A549 (cell line): ENCODE measurements around the gene TGFBR3. TPM values are rescaled to one million over a fixed set of nuclear protein-coding genes. Genes with fewer than 3 reads are reported as not detected.

ENCODE experiments used
- ATAC-seq, 2 experiments: fragments of 200-7000 bp in 1 of 2; fragments of >200 bp in 1 of 2; cut with Nextera tagmentation in 1 of 2; cut with Tn5 transposase in 1 of 2; 3 replicates each; pipeline versions ENCODE4 v1.8.0 to v1.9.1; 2018 to 2020; ENCODE audit warnings: mild to moderate bottlenecking in 1 of 2, moderate library complexity in 1 of 2
- CTCF ChIA-PET: fragments of 300-600 bp; sonication (Branson Sonifier 250); formaldehyde crosslinking; extraction: SDS; loops from one replicate; lab custom pipeline; 2021; ENCODE audit warnings: antibody characterized with exemption, inconsistent platforms; lab: Yijun Ruan, JAX
- POLR2A ChIA-PET: fragments of 350-600 bp; formaldehyde crosslinking; extraction: SDS; loops from one replicate; lab custom pipeline; 2021; ENCODE audit warnings: antibody characterized with exemption, inconsistent platforms; lab: Yijun Ruan, JAX
- DNase-seq, 2 experiments: peaks; one replicate each; pipeline versions ENCODE4 v3.0.0 to v3.0.0-alpha.2; 2011 to 2016; ENCODE audit warnings: low read depth in 1 of 2, low spot score in 1 of 2
- FAIRE-seq: peaks from 2 replicates; lab custom pipeline; 2011; peaks lifted over from hg19 to GRCh38; lab: Jason Lieb, UNC
- H3K27ac ChIP-seq, 2 experiments: fragments of >200 bp; sonication (Bioruptor Twin); formaldehyde crosslinking; 3 replicates each; pipeline ENCODE4 v1.5.1; 2016 to 2017
- H3K4me1 ChIP-seq: fragments of >200 bp; sonication (Bioruptor Twin); formaldehyde crosslinking; 3 replicates; pipeline ENCODE4 v1.6.1; 2016
- H3K4me2 ChIP-seq: fragments of >200 bp; sonication (Bioruptor Twin); formaldehyde crosslinking; 3 replicates; pipeline ENCODE4 v1.6.1; 2016
- H3K4me3 ChIP-seq: fragments of >200 bp; sonication (Bioruptor Twin); formaldehyde crosslinking; 3 replicates; pipeline ENCODE4 v1.5.1; 2016
- H3K9me3 ChIP-seq: fragments of >200 bp; sonication (Bioruptor Twin); formaldehyde crosslinking; 3 replicates; pipeline ENCODE4 v1.6.1; 2016
- ATOH8 ChIP-seq: fragments of 250-450 bp; sonication (Bioruptor Pico); IDR thresholded peaks from 2 replicates; pipeline ENCODE4 v1.5.0; 2020; ENCODE audit warnings: low read depth, mild to moderate bottlenecking, moderate library complexity
- BHLHE40 ChIP-seq: IDR thresholded peaks from 2 replicates; pipeline ENCODE4 v1.6.1; 2012; ENCODE audit warnings: low read depth, low read length, inconsistent platforms
- CBX2 ChIP-seq: fragments of 200-600 bp; sonication (generic); IDR thresholded peaks from 2 replicates; pipeline ENCODE4 v1.6.1; 2016; ENCODE audit warnings: low read depth, mild to moderate bottlenecking, borderline replicate concordance
- CHD2 ChIP-seq: fragments of 150-350 bp; IDR thresholded peaks from 2 replicates; pipeline ENCODE4 v1.6.1; 2014; ENCODE audit warnings: low read length; ENCODE audit not compliant: partially characterized antibody
- CTCF ChIP-seq: fragments of >200 bp; sonication (Bioruptor Twin); formaldehyde crosslinking; IDR thresholded peaks from 3 replicates; pipeline ENCODE4 v1.5.1; 2016
- EHF ChIP-seq: fragments of 250-450 bp; sonication (Bioruptor Pico); IDR thresholded peaks from 2 replicates; pipeline ENCODE4 v1.5.0; 2020; ENCODE audit warnings: mild to moderate bottlenecking
- EHMT2 ChIP-seq: fragments of 200-600 bp; sonication (generic); IDR thresholded peaks from 2 replicates; pipeline ENCODE4 v1.6.1; 2016; ENCODE audit warnings: antibody characterized with exemption, low read depth, mild to moderate bottlenecking, moderate library complexity
- FOSB ChIP-seq: fragments of 250-450 bp; sonication (Bioruptor Pico); IDR thresholded peaks from 2 replicates; pipeline ENCODE4 v1.5.0; 2020; ENCODE audit warnings: mild to moderate bottlenecking, moderate library complexity
- FOSL2 ChIP-seq, 2 experiments: fragments of 450-650 bp in 1 of 2; fragments of >200 bp in 1 of 2; sonication (Bioruptor Twin) in 1 of 2; formaldehyde crosslinking; IDR thresholded peaks; 2 replicates each; pipeline versions ENCODE4 v1.5.0 to v1.6.1; 2016 to 2020; ENCODE audit warnings: mild to moderate bottlenecking in 1 of 2, moderate library complexity in 1 of 2
- FOXS1 ChIP-seq: fragments of 250-450 bp; sonication (Bioruptor Pico); IDR thresholded peaks from 2 replicates; pipeline ENCODE4 v1.5.0; 2020; ENCODE audit warnings: mild to moderate bottlenecking, moderate library complexity
- HDAC2 ChIP-seq: fragments of 200-600 bp; sonication (generic); IDR thresholded peaks from 2 replicates; pipeline ENCODE4 v1.6.1; 2016
- HOXB13 ChIP-seq: fragments of 250-450 bp; sonication (Bioruptor Pico); IDR thresholded peaks from 2 replicates; pipeline ENCODE4 v1.5.0; 2020; ENCODE audit warnings: low read depth, mild to moderate bottlenecking, moderate library complexity
- JUN ChIP-seq, 2 experiments: fragments of >200 bp; sonication (Bioruptor Twin); formaldehyde crosslinking; IDR thresholded peaks; 2 replicates in 1 of 2; 3 replicates in 1 of 2; pipeline ENCODE4 v1.6.1; 2016 to 2017
- JUNB ChIP-seq: fragments of >200 bp; sonication (Bioruptor Twin); formaldehyde crosslinking; IDR thresholded peaks from 2 replicates; pipeline ENCODE4 v1.6.1; 2016
- MAZ ChIP-seq: fragments of 150-350 bp; IDR thresholded peaks from 2 replicates; pipeline ENCODE4 v1.6.1; 2014; ENCODE audit warnings: antibody characterized with exemption, low read depth, low read length, borderline replicate concordance
- NFE2L2 ChIP-seq: fragments of 150-350 bp; conservative IDR thresholded peaks from 2 replicates; pipeline ENCODE4 v1.6.1; 2014; ENCODE audit warnings: low read length
- NR3C1 ChIP-seq: fragments of >200 bp; sonication (Bioruptor Twin); formaldehyde crosslinking; IDR thresholded peaks from 3 replicates; pipeline ENCODE4 v1.6.1; 2017
- PHF8 ChIP-seq: fragments of 200-600 bp; sonication (generic); IDR thresholded peaks from 2 replicates; pipeline ENCODE4 v1.6.1; 2016; ENCODE audit warnings: low read depth, mild to moderate bottlenecking, antibody characterized with exemption, moderate library complexity, borderline replicate concordance
- RAD21 ChIP-seq, 2 experiments: fragments of >200 bp in 1 of 2; sonication (Bioruptor Twin) in 1 of 2; formaldehyde crosslinking in 1 of 2; IDR thresholded peaks in 1 of 2; conservative IDR thresholded peaks in 1 of 2; 2 replicates in 1 of 2; 3 replicates in 1 of 2; pipeline ENCODE4 v1.6.1; 2012 to 2018; ENCODE audit warnings: inconsistent platforms in 1 of 2
- RARB ChIP-seq: fragments of 250-450 bp; sonication (Bioruptor Pico); IDR thresholded peaks from 2 replicates; pipeline ENCODE4 v1.8.0; 2021; ENCODE audit warnings: mild to moderate bottlenecking, moderate library complexity
- SREBF2 ChIP-seq: fragments of 450-650 bp; IDR thresholded peaks from 2 replicates; pipeline ENCODE4 v1.6.1; 2014; ENCODE audit warnings: mild to moderate bottlenecking, moderate library complexity
- TP53 ChIP-seq: fragments of 250-450 bp; sonication (Bioruptor Pico); IDR thresholded peaks from 2 replicates; pipeline ENCODE4 v1.5.0; 2021; ENCODE audit warnings: mild to moderate bottlenecking, moderate library complexity
- ZFP36 ChIP-seq: fragments of 450-650 bp; IDR thresholded peaks from 2 replicates; pipeline ENCODE4 v1.6.1; 2014; ENCODE audit warnings: borderline replicate concordance; ENCODE audit not compliant: partially characterized antibody
- ZSCAN20 ChIP-seq: fragments of 250-450 bp; sonication (Bioruptor Pico); IDR thresholded peaks from 2 replicates; pipeline ENCODE4 v1.8.0; 2022; ENCODE audit warnings: mild to moderate bottlenecking, moderate library complexity
- WGBS: methylation state at CpG from one replicate; pipeline ENCODE4 v1.1.6; 2017; ENCODE audit errors: missing lambda C conversion rate; 5-methylcytosine and 5-hydroxymethylcytosine counted together
- polyA plus RNA-seq, 4 experiments: library from polyadenylated mRNA; depleted of rRNA in 3 of 4; stranded (reverse); fragments of >200 nt; fragmentation: RNase III in 1 of 4; extraction: RNeasy Plus Mini Kit Qiagen cat#74134 plus additional on column Dnase treatment in 1 of 4; gene quantifications; 2 replicates in 3 of 4; 3 replicates in 1 of 4; pipeline ENCODE4 v1.2.3, GENCODE V29; 2011 to 2017
- TF ChIP-seq, protein P1 (sequence below): IDR thresholded peaks from 2 replicates; pipeline ENCODE4 v1.6.1; 2012
- TF ChIP-seq, protein P2 (sequence below): fragments of 150-350 bp; IDR thresholded peaks from 2 replicates; pipeline ENCODE4 v1.6.1; 2014; ENCODE audit warnings: low read depth, mild to moderate bottlenecking, low read length
- TF ChIP-seq, protein P3 (sequence below): IDR thresholded peaks from 2 replicates; pipeline ENCODE4 v1.6.1; 2012

The TGFBR3 gene
- polyA plus RNA-seq, 2 of the 4 experiments (the other 2 are of a cell fraction), result 5.0 to 8.9 TPM

DNA sequence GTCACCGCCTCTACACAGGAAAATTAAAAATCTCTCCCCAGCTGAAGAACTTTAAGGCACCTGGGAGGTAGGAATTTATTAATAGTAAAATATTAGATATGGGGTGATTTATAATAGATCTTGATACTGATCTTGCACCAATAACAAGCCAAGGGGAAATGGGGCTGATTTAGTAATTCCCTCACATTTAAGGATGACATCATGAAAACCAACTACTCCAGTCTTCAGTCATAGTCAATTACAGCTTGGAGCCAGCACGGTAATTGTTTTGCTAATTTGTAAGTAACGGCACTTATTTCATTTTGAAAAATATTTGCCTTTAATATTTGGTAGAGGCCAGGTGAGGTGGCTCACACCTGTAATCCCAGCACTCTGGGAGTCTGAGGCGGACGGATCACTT, 92.8 kb downstream of the TGFBR3 start:
- 94% methylated on average over 5 of the region's 5 CpGs for WGBS
- POLR2A ChIA-PET, result no interaction called here
- no peak overlapping the region for H3K4me2 ChIP-seq
- no peak for TF ChIP-seq HOXB13 (CRISPR knock-in tag)
- TF ChIP-seq CTCF, result no peak
- no peak for TF ChIP-seq CBX2
- TF ChIP-seq SREBF2, result no peak
- TF ChIP-seq, protein P1, sequence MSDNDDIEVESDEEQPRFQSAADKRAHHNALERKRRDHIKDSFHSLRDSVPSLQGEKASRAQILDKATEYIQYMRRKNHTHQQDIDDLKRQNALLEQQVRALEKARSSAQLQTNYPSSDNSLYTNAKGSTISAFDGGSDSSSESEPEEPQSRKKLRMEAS, result no peak
- TF ChIP-seq EHMT2, result no peak
- no peak for TF ChIP-seq NR3C1
- TF ChIP-seq RAD21 (conservative IDR thresholded peaks at IDR 0.05 in 1 of 2, IDR thresholded peaks at IDR 0.05 in 1 of 2), result no peak
- no peak for TF ChIP-seq JUNB
- no peak for TF ChIP-seq BHLHE40
- TF ChIP-seq TP53 (CRISPR knock-in tag), result no peak
- TF ChIP-seq ZFP36, result no peak
- TF ChIP-seq PHF8, result no peak
- no peak for TF ChIP-seq HDAC2
- TF ChIP-seq, protein P2, sequence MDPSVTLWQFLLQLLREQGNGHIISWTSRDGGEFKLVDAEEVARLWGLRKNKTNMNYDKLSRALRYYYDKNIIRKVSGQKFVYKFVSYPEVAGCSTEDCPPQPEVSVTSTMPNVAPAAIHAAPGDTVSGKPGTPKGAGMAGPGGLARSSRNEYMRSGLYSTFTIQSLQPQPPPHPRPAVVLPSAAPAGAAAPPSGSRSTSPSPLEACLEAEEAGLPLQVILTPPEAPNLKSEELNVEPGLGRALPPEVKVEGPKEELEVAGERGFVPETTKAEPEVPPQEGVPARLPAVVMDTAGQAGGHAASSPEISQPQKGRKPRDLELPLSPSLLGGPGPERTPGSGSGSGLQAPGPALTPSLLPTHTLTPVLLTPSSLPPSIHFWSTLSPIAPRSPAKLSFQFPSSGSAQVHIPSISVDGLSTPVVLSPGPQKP, result no peak
- no peak for TF ChIP-seq ZSCAN20 (CRISPR knock-in tag)
- TF ChIP-seq, all 56 proteins: peak for 0
- no peaks in the 10 kb centered on the region for H3K9me3 ChIP-seq
- H3K27ac ChIP-seq, result no peak overlapping the region
- H3K4me1 ChIP-seq, result peaks cover 6% of the 10 kb centered on the region; the same call in 1 of the 3 replicates
- ATAC-seq (no peak), FAIRE-seq (no peak), DNase-seq (no peak)
- CTCF ChIA-PET, result interaction anchor here (0.6 to 1.4 kb wide), 2 partner anchors 10 to 295 kb away, joined by 3 read pairs; no protein-coding TSS in a partner anchor
- H3K4me3 ChIP-seq, result no peak overlapping the region

DNA sequence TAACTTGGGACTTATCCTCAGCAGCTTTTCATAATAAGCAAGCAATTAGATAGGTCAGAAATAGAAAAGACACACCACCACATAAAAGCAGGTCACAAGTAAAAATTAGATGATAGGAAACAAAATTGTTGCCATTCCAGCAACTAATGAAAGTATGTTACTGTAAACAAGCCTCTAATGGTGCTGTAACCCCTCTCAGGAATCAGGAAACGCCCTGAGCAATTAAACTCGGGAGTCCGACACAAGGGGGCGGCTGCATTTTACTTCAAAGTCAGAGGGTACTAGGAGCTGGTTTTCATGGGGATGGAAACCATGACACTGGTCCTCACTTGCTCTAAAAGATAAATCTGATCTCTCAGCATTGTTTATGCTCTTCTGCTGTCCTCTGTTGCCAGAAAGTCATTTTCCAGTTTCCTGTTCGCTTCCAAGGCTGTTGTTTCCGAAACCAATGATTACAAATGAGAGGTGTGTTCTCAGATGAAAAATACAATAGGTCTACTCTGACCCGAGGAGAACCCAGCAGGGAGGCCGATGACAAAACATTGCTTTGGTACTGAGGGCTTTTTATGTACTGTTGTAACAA, 93.4 kb downstream of the TGFBR3 start:
- WGBS, result 79% methylated on average over 8 of the region's 8 CpGs
- DNase-seq, result no peak
- no peak overlapping the region for H3K27ac ChIP-seq
- TF ChIP-seq, protein P3, sequence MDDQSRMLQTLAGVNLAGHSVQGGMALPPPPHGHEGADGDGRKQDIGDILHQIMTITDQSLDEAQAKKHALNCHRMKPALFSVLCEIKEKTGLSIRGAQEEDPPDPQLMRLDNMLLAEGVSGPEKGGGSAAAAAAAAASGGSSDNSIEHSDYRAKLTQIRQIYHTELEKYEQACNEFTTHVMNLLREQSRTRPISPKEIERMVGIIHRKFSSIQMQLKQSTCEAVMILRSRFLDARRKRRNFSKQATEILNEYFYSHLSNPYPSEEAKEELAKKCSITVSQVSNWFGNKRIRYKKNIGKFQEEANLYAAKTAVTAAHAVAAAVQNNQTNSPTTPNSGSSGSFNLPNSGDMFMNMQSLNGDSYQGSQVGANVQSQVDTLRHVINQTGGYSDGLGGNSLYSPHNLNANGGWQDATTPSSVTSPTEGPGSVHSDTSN, result no peak
- TF ChIP-seq MAZ (no peak), PHF8 (no peak), FOXS1 (CRISPR knock-in tag) (no peak), FOSL2 (IDR thresholded peaks at IDR 0.05) (no peak), FOSL2 (CRISPR knock-in tag; IDR thresholded peaks at IDR 0.05) (no peak), FOSB (no peak), CHD2 (no peak), RAD21 (conservative IDR thresholded peaks at IDR 0.05 in 1 of 2, IDR thresholded peaks at IDR 0.05 in 1 of 2) (no peak), EHF (CRISPR knock-in tag) (no peak), RARB (CRISPR knock-in tag) (no peak), JUN (IDR thresholded peaks at IDR 0.05) (no peak), HOXB13 (CRISPR knock-in tag) (no peak), SREBF2 (no peak), NFE2L2 (no peak), ATOH8 (CRISPR knock-in tag) (no peak), HDAC2 (no peak)
- TF ChIP-seq, protein P1, result no peak
- no peak for ATAC-seq
- CTCF ChIA-PET, result interaction anchor here (1.4 kb wide), 1 partner anchor 10 kb away, joined by 3 read pairs; no protein-coding TSS in a partner anchor
- no peak overlapping the region for H3K4me2 ChIP-seq
- POLR2A ChIA-PET, result no interaction called here
- H3K4me3 ChIP-seq, result no peak overlapping the region
- FAIRE-seq, result no peak
- no peaks in the 10 kb centered on the region for H3K9me3 ChIP-seq
- H3K4me1 ChIP-seq, result peaks cover 6% of the 10 kb centered on the region; the same call in 1 of the 3 replicates
